Hepatocyte (in vitro differentiated cells): Measurements from ENCODE around the gene TLE7.

Experiments used
- EZH2 ChIP-seq: fragments of 200-600 bp; sonication (generic); IDR thresholded peaks from 2 replicates; pipeline ENCODE4 v1.6.1; 2016; ENCODE audit warnings: antibody characterized with exemption, mild to moderate bottlenecking, borderline replicate concordance
- TF ChIP-seq, protein P1 (sequence below): fragments of 200-600 bp; sonication (generic); IDR thresholded peaks from 2 replicates; pipeline ENCODE4 v1.5.1; 2016; ENCODE audit warnings: antibody characterized with exemption, mild to moderate bottlenecking; ENCODE audit not compliant: poor library complexity

DNA sequence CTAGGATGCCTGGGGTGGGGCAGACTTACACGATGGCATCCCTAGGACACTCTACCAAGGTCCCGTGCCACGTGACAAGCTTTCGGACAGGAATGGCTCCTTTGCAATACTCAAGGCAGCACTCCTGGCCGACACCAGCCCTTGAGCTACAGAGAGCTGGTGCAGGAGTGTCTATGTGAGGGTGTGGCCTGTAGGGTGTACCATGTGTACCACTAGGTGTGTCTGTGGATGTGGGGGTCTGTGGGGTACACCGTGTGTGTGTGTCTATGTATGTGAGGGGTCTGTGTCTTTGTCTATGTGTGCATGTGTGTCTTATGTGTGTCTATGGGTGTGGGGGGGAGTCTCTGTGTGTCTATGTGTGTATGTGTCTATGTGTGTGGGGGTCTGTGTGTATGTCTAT is 1.9 kb upstream of the TLE7 start:
- TF ChIP-seq, protein P1, sequence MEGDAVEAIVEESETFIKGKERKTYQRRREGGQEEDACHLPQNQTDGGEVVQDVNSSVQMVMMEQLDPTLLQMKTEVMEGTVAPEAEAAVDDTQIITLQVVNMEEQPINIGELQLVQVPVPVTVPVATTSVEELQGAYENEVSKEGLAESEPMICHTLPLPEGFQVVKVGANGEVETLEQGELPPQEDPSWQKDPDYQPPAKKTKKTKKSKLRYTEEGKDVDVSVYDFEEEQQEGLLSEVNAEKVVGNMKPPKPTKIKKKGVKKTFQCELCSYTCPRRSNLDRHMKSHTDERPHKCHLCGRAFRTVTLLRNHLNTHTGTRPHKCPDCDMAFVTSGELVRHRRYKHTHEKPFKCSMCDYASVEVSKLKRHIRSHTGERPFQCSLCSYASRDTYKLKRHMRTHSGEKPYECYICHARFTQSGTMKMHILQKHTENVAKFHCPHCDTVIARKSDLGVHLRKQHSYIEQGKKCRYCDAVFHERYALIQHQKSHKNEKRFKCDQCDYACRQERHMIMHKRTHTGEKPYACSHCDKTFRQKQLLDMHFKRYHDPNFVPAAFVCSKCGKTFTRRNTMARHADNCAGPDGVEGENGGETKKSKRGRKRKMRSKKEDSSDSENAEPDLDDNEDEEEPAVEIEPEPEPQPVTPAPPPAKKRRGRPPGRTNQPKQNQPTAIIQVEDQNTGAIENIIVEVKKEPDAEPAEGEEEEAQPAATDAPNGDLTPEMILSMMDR: no peak
- TF ChIP-seq EZH2: no peak
